Amniotic stem cell (primary cell): ENCODE measurements around the gene ARHGAP30.
"Not testable (repeated sequence)": the region's sequence is repeated elsewhere in the genome, so short reads cannot be mapped to it uniquely, and the experiment has no call there.

Source experiments
- DNase-seq: peaks from one replicate; lab custom pipeline; 2025; lab: John Stamatoyannopoulos, UW

The ARHGAP30 gene

DNA sequence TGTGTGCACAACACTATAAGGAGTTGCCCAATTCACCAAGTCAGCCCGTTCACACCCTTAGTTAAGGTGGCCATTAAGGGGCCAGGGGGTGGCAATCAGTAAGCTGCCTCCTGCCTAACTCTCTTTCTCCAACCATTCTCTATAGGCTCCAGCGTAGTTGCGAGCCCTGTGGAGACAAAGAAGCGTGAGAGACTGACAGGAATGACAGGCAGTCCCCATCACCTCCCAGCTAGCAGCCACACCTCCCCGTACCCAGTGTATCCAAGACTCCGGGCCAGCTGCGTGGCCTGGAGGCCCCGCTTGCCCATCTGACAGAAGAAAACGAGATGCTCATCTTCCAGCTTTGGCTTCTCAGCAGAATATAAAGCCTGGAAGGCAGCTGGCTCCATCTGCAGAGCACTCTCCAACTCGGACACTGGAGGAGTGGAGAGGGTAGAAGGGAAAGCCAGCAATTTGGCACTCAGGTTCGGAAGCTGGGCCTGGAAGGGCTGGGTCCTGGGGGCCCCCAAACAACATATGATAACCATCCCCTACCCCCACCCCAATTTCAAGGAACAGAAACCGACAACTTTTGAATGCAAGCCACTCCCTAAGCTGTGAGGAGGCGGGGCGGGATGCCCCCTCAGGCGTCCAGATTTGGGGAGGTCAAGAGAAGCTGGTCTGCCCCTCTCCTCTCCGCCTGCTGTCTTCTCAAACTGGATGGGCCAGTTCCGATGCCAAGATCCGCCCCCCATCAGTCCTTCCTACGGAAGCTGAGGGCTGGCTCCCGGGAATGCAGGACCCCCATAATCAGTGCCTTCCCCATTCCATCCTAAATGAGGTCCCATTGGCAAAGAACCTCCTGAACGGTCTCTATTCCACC lies 31.8 kb downstream of the ARHGAP30 start:
- DNase-seq = no peak

DNA sequence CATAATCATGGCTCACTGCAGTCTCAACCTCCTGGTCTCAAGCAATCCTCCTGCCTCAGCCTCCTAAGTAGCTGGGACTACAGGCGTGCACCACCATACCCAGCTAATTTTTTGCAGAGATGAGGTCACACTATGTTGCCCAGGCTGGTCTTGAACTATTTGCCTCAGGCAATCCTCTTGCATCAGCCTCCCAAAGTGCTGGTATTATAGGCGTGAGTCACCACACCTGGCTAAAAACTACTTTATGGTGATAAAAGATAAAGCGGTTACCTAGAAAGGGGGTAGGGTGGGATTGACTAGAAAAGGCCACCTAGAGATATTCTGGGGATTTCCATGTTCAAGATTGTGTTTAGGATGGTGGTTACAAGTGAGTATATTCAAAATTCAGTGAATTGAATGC lies 35.9 kb downstream of the ARHGAP30 start:
- no peak for DNase-seq

DNA sequence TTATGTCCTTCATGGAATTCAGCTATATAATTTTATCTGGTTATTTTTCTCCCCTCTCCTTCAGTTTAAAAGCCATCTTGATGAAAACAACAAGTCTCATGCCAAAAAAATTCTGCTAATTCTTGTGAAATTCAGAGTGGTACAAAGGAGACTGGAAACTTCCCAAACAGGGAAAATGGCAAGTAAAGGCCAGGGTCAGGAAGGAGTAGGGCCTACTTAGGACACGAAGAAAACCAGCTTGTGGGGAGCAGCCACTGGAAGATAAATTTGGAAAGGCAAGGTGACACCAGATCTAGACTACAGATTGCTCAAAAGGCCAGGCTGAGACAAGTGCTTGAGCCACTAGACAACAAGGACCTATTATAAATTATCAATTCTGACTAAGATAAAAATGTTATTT lies 37.3 kb downstream of the ARHGAP30 start:
- DNase-seq = no peak

DNA sequence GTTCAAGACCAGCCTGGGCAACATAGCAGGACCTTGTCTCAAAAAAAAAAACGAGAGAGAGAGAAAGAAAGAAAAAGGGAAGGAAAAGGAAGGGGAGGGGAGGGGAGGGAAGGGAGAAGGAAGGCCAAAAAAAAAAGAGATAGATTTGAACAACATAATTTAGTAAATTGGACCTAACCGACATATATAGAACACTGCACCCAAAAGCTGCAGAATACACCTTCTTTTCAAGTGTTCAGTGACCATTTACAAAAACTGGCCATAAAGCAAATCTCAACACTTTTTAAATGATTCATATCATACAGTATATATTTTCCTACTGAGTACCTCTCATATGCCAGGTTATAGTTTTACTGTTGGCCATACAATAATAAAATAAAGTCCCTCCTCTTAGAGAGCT lies 37.8 kb downstream of the ARHGAP30 start:
- DNase-seq = no peak

DNA sequence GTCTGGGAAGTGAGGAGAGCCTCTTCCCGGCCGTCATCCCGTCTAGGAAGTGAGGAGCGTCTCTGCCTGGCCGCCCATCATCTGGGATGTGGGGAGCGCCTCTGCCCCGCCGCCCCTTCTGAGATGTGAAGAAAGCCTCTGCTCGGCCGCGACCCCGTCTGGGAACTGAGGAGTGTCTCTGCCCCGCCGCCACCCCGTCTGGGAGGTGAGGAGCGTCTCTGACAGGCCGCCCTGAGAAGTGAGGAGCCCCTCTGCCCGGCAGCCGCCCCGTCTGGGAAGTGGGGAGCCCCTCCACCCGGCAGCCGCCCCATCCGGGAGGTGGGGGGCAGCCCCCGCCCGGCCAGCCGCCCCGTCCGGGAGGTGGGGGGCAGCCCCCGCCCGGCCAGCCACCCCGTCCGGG lies 40.2 kb downstream of the ARHGAP30 start:
- DNase-seq = not testable (repeated sequence)

DNA sequence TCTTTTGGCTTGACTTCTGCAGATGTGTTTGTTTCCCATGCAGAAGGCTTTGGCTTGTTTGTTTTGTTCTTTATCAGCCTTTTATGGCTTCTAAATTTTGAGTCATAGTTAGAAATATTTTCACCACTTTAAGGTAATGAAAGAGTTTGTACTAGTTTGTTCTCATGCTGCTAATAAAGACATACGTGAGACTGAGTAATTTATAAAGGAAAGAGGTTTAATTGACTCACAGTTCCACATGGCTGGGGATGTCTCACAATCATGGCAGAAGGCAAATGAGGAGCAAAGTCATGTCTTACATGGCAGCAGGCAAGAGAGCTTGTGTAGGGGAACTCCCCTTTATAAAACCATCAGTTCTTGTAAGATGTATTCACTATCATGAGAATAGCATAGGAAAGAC lies 42.7 kb downstream of the ARHGAP30 start:
- not testable (repeated sequence) for DNase-seq

DNA sequence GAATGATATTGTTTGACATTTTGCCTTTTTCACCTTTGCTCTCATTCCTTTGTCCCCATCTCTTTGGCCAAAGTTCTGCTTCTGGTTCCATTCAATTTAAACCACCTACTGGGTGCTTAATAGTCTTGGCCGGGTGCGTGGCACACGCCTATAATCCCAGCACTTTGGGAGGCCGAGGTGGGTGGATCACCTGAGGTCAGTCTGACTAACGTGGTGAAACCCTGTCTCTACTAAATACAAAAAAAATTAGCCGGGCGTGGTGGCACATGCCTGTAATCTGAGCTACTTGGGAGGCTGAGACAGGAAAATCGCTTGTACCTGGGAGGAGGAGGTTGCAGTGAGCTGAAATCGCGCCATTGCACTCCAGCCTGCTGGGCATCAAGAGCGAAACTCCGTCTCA lies 47.3 kb downstream of the ARHGAP30 start:
- not testable (repeated sequence) for DNase-seq

DNA sequence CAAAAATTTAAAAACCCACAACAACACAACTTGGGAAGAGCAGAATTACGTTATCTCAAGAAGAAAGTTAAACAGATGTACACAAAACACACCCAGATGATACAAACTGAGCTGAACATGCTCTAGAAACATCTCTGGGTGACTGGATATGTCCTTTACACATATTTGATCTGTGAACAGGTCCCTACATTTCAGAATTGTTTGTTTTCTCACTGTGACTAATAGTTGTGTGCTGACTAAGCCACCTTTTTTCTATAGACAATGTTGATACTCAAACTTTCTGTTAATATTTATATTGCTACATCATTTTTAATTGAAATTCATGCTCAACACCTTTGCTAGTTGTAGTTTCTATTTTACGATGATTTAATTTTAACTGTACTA lies 47.7 kb downstream of the ARHGAP30 start:
- no peak for DNase-seq

DNA sequence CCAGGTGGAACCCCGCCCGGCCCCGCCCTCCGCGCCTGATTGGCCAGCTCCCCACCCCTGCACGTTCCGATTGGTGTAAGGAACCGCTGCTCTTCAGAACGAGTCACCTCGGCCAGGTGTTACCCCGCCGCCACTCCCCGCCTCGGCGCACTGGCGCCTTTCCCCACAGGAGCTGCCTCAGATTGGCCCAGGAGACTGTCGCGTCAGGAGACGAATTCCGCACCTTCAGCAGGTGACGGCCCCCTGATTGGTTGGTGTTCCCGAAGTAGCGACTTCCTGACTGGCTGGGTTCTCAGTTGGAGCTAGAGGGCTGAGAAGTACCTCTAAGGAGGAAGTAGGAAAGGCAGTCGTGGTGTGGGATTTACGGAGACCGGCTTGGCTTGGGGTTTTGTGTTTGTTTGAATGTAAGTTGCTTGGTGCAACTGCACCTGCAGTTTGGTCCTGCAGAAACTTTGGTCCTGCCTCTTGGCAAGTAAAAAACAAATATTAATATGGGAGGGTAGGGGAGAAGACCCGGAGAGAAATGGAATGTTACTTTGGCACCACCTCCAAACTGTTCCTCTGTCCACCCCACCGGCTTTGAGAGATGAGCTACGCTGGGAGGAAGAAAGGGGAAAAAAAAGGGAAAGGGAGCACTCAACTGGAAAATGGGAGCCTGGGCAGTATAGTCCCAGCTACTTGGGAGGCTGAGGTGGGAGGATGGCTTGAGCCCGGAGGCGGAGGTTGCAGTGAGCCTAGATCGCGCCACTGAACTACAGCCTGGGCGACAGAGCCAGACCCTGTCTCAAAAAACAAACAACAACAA lies 48.3 kb downstream of the ARHGAP30 start:
- no peak for DNase-seq

DNA sequence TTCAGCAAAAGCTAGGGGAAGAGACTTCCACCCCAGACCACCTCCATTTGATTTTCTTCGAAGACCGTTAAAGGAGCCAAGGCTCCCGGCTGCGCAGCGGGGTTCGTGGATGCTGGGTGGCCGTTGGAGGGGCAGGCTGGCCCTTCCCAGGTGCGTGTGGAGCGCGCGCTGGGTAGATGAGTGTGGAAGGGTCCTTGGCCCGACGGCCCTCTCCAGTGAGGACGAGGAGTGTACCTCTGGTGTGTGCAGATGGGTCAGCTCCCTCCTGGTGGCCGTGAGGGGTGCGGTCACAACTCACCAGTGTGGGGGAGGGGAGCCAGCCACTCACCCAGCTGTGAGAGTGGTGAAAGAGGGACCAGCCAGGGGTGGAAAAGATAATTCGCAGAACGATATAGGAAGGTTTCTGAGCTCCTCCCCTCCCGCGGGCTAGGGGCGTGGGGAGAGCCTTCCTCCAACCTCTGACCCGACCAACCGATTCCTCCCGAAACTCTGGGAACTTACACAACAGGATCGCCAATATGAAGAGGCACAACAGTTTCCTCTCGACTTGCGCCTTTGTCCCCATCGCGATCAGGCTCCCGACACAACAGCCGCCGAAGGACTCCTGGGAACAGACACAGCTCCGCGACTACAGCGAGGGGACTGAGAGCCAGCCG lies 49.1 kb downstream of the ARHGAP30 start, which contains the start of gene F11R:
Gene F11R, minus strand, starts transcription at position 644 of the 656 bp plus-strand sequence. Its CDS starts 79 bp downstream, at position 565.
- DNase-seq = no peak

DNA sequence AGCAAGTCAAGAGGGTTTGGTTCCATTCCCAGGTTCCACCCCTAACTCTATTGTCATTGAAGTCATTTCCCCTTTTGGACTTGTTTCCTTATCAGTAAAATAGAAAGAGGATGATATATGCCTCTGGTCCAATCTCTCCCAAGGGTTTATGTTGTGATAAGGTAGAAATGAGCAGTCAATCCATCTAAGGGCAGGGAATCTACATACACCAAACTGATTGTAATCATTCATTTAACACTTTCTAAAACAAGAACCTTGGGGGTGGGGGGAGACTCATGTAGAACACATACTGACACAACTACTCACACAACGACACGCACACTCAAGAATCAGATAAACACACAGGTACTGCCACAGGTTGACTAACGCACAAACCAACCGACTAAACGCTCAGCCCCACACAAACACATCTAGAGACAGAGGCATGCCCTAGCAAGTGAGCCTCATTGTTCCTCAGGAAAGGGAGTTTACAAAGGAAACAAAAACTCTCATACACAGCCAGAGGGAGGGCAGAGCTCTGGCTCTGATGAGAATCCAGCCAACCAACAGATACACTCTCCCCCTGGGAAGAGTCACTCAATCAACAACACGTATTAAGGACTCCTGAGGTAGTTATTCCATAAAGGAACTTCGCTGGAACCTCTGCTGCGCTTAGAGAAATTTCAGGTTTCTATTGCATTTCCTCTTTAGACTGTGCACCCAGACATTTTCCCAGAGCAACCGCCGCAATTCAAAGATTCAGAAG lies 49.8 kb downstream of the ARHGAP30 start:
- DNase-seq = no peak

DNA sequence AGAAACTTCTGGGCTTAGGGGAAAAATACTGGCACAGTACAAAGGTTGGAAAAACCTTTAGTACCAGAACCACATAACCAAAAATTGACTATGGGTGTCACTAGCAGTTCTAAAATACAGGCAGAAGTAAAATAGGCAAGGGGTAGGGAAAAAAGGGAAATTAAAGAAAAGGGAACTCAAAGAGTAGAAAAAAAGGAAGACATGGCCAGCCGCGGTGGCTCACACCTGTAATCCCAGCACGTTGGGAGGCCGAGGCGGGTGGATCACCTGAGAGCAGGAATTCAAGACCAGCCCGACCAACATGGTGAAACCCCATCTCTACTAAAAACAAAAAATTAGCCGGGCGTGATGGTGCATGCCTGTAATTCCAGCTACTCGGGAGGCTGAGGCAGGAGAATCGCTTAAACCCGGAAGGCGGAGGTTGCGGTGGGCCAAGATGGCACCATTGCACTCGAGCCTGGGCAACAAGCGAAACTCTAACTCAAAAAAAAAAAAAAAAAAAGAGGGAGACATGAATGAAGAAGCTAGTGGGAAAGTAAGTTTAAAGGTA lies 50.5 kb downstream of the ARHGAP30 start:
- not testable (repeated sequence) for DNase-seq

DNA sequence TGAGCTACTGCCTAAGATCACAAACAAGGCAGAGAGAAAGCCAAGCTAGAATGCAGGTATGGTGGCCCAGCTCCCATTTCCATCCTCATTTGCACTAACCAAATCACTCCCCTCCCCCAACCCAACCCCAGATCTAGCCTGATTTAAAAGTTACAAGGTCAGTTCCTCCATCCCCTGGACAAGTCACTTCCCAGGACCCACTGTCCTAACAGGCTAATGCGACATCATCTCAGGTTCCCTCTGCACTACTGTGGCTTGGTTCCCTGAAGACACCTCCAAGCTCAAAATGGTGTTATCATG lies 51.1 kb downstream of the ARHGAP30 start:
- DNase-seq = no peak

DNA sequence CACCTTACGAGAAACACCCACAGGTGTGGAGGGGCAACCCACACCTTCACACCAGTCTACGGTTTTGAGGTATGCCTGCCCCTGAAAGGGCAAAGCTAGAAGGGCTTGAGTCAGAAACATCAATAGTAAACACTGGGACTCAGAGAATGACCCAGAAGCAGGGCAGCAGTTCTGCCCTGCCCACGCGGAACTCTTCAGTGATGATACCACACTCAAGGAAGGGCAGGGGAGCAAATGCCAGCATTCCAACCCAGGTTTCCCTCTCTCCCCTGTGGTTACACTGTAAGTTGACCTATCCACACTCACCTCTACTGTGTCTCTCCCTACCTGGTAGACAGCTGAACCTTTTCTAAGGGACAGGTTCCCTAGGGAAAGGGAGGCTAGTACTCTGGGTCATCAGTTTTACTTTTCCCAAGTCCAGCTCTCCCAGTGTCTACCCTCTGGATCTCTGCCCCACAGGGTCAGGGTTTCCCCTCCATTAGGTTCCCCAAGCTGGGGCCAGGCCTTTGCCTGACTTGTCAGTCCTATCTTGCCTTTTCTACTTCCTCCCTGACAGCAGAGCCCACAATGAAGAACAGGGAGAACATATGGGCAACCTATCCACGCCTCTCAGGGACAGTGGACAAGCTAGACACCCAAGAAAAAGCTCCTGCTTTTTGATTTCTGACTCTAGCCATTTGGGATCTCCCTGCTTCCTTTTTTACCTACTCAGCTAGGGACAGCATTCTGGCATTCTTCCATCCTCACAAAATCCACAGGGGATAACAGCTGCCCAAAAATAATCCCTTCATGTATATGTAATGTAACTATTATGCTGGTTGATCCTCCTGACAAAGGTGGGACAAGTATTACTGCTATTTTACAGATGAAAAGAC lies 51.7 kb downstream of the ARHGAP30 start:
- DNase-seq = no peak

DNA sequence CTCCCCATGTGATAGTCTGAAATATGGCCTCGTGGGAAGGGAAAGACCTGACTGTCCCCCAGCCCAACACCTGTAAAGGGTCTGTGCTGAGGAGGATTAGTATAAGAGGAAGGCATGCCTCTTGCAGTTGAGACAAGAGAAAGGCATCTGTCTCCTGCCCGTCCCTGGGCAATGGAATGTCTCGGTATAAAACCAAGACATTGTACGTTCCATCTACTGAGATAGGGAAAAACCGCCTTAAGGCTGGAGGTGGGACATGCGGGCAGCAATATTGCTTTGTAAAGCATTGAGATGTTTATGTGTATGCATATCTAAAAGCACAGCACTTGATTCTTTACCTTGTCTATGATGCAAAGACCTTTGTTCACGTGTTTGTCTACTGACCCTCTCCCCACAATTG lies 52.5 kb downstream of the ARHGAP30 start:
- not testable (repeated sequence) for DNase-seq

DNA sequence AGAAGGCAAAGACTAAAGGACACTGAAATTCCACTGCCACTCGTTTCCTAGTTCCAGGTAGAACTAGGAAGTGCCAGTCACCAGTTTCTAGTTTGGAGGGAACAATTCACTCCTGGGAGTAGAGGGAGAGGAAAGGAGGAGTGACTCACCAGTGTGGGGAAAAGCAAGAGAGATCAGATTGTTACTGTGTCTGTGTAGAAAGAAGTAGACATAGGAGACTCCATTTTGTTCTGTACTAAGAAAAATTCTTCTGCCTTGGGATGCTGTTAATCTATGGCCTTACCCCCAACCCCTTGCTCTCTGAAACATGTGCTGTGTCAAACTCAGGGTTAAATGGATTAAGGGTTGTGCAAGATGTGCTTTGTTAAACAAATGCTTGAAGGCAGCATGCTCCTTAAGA lies 53.0 kb downstream of the ARHGAP30 start:
- not testable (repeated sequence) for DNase-seq

DNA sequence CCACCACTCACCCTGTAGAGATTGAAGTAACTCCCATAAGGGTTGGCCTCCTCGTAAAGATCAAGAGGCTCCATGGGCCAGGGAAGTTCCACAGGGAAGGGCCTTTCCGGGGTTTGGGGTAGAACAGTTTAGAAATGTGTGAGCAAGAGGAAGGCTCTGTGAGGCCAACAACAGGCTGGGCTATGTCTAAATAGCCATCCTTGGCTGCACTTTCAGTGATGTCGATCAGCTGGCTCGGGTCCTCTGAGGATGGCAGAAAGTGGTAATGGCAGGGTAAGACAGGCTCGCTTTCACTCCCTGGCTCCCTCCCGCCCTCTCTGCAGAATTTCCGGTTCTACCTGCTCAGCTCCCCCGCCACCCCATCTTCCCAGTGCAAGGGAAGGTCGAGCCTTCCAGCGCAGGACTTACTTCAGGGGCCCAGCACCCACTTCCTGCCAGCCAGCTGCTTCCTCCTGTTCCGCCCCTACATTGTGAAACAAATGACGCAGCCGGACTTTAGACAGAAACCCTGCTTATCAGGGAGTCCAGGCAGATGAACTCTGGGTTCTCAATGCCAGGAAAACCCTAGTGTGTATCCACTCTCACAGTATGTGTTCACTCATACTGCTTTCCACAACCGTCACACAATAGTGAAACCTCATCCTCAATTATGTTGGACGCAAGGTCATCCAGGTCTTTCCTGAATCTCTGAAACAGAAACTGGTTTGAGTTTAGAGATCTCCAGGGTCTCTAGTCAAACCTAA lies 56.0 kb downstream of the ARHGAP30 start:
- DNase-seq = no peak

DNA sequence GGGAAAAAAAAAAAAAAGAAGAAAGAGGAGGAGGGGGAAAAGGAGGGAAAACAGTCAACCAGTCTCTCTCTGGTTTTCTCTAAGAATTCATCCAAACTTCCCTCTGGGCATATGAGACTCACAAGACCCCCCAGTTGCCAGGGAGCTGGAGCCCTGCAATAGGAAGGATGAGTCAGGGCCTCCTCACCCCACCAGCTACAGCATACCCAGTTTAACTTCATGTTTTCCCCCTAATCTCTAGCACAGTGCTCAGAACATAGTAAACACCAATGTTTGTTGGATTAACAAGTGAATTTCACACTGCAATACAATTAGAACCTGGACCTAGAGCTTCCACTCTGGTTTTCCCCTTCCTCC lies 56.6 kb downstream of the ARHGAP30 start:
- DNase-seq = no peak

DNA sequence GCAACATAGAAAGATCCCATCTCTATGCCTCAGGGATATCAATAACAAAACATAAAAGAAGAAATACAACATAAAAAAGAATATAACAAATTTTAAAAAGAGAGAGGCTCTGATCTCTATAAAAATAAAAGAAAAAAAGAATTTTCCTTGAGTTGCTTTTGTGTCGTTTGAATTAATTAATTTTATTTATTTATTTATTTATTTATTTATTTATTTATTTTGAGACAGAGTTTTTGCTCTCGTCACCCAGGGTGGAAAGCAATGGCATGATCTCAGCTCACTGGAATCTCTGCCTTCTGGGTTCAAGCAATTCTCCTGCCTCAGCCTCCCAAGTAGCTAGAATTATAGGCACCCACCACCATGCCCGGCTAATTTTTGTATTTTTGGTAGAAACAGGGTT lies 57.3 kb downstream of the ARHGAP30 start:
- no peak for DNase-seq

DNA sequence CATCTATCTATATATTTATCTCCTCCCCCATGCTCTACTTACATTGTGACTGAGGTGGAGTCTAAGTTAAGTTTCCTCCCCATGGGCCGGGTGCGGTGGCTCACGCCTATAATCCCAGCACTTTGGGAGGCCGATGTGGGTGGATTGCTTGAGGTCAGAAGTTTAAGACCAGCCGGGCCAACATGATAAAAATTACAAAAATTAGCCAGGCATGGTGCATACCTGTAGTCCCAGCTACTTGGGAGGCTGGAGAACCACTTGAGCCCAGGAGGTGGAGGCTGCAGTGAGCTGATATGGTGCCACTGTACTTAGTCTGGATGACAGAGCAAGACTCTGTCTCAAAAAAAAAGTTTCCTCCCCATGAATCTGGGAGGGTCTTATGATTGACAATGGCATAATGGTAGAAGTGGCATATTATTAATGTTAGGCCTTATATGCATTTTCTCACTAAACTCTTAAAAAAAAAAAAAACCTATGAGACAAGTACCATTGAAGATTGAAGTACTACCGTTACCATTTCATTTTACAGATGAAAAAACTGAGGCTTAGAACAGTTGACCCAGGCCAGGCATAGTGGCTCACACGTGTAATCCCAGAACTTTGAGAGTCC lies 60.0 kb downstream of the ARHGAP30 start:
- DNase-seq = no peak
